B cell (primary cell): ENCODE results near the gene PARP16. TPM values are rescaled to one million over a fixed set of nuclear protein-coding genes. Genes with fewer than 3 reads are reported as not detected.

ENCODE experiments used
- ATAC-seq: fragments of 200-7000 bp; cut with Tn5 transposase; one replicate; pipeline ENCODE4 v1.10.0; 2021; ENCODE audit warnings: low read depth, mild to moderate bottlenecking, moderate number of reproducible peaks, moderate library complexity
- CTCF ChIA-PET: fragments of 350-600 bp; sonication (Branson Sonifier 250); formaldehyde crosslinking; loops from one replicate; lab custom pipeline; 2021; ENCODE audit warnings: antibody characterized with exemption, inconsistent platforms; lab: Charles Lee
- POLR2A ChIA-PET: fragments of 350-600 bp; sonication (Branson Sonifier 250); formaldehyde crosslinking; loops from one replicate; lab custom pipeline; 2021; ENCODE audit warnings: antibody characterized with exemption; lab: Charles Lee
- DNase-seq: peaks from one replicate; pipeline ENCODE4 v3.0.0; 2013
- H2AFZ ChIP-seq: 2 replicates; pipeline ENCODE4 v1.6.1; 2012; ENCODE audit warnings: mild to moderate bottlenecking, low read depth, low read length; ENCODE audit not compliant: insufficient read depth, poor library complexity, severe bottlenecking
- H3K27ac ChIP-seq, 2 donors: 1 replicate in 1 of 2; 2 replicates in 1 of 2; pipeline ENCODE4 v1.5.1; 2012 to 2013; ENCODE audit warnings: low read length in 2 of 2, mild to moderate bottlenecking in 2 of 2, moderate library complexity in 1 of 2
- H3K27me3 ChIP-seq, 4 experiments: fragments of 200-600 bp in 1 of 4; sonication (generic) in 1 of 4; replicated peaks in 1 of 4; 1 replicate in 2 of 4; 2 replicates in 2 of 4; pipeline versions ENCODE4 v1.6.1 to v1.7.0; 2013 to 2016; ENCODE audit warnings: low read length in 3 of 4, mild to moderate bottlenecking in 2 of 4, mixed read lengths in 1 of 4, moderate library complexity in 1 of 4; ENCODE audit not compliant: insufficient read depth in 4 of 4, control insufficient read depth in 3 of 4; ENCODE audit errors: control extremely low read depth in 1 of 4
- H3K36me3 ChIP-seq, 2 experiments: replicated peaks in 1 of 2; 1 replicate in 1 of 2; 2 replicates in 1 of 2; pipeline versions ENCODE4 v1.6.1 to v1.7.1; 2013; ENCODE audit warnings: low read length in 1 of 2; ENCODE audit not compliant: insufficient read depth in 2 of 2, control insufficient read depth in 1 of 2; ENCODE audit errors: control extremely low read depth in 1 of 2, extremely low read depth in 1 of 2
- H3K4me1 ChIP-seq, 2 donors: fragments of 200-600 bp in 1 of 2; sonication (generic) in 1 of 2; 1 replicate in 1 of 2; 2 replicates in 1 of 2; pipeline versions ENCODE4 v1.5.1 to v1.6.1; 2013 to 2017; ENCODE audit warnings: low read length in 2 of 2; ENCODE audit not compliant: control insufficient read depth in 2 of 2, insufficient read depth in 2 of 2
- H3K4me2 ChIP-seq: replicated peaks from 2 replicates; pipeline ENCODE3; 2012; ENCODE audit warnings: mild to moderate bottlenecking, low read depth, low read length; ENCODE audit not compliant: poor library complexity, severe bottlenecking
- H3K4me3 ChIP-seq, 5 experiments: fragments of 200-600 bp in 1 of 5; sonication (generic) in 1 of 5; 1 replicate in 3 of 5; 2 replicates in 2 of 5; pipeline versions ENCODE4 v1.5.1 to v1.7.0; 2011 to 2016; ENCODE audit warnings: low read length in 4 of 5, mild to moderate bottlenecking in 4 of 5, low read depth in 2 of 5, control low read depth in 1 of 5, moderate library complexity in 1 of 5; ENCODE audit not compliant: insufficient read depth in 1 of 5; ENCODE audit errors: control extremely low read depth in 1 of 5, extremely low read depth in 1 of 5
- H3K79me2 ChIP-seq: fragments of 200-600 bp; sonication (generic); one replicate; pipeline ENCODE4 v1.6.0; 2016; ENCODE audit warnings: low read length; ENCODE audit not compliant: control insufficient read depth, insufficient read depth
- H3K9ac ChIP-seq: fragments of 200-600 bp; sonication (generic); 2 replicates; pipeline ENCODE4 v1.6.1; 2017; ENCODE audit warnings: mild to moderate bottlenecking, low read length, moderate library complexity
- H3K9me3 ChIP-seq, 3 donors: one replicate each; pipeline versions ENCODE4 v1.6.1 to v1.7.1; 2013; ENCODE audit warnings: low read length in 2 of 3; ENCODE audit not compliant: control insufficient read depth in 2 of 3, insufficient read depth in 1 of 3; ENCODE audit errors: control extremely low read depth in 1 of 3
- H4K20me1 ChIP-seq: 2 replicates; pipeline ENCODE4 v1.6.0; 2012; ENCODE audit warnings: mild to moderate bottlenecking, low read length; ENCODE audit not compliant: insufficient read depth, control insufficient read depth, poor library complexity, severe bottlenecking
- H3K27ac Mint-ChIP-seq: one replicate; pipeline ENCODE4 v1.8.0; 2021; ENCODE audit warnings: mixed read lengths
- H3K27me3 Mint-ChIP-seq: one replicate; pipeline ENCODE4 v1.8.0; 2021; ENCODE audit warnings: mixed read lengths
- H3K4me1 Mint-ChIP-seq: one replicate; pipeline ENCODE4 v1.8.0; 2021; ENCODE audit warnings: mixed read lengths
- H3K4me3 Mint-ChIP-seq: one replicate; pipeline ENCODE4 v1.8.0; 2021; ENCODE audit warnings: mixed read lengths
- H3K9me3 Mint-ChIP-seq: one replicate; pipeline ENCODE4 v1.8.0; 2022; ENCODE audit warnings: mixed read lengths; ENCODE audit not compliant: insufficient read depth
- CTCF ChIP-seq: fragments of 200-600 bp; IDR thresholded peaks from one replicate; pipeline ENCODE4 v1.8.0; 2022; ENCODE audit warnings: antibody characterized with exemption, mild to moderate bottlenecking
- EZH2 ChIP-seq: IDR thresholded peaks from 2 replicates; pipeline ENCODE4 v1.6.1; 2012; ENCODE audit warnings: borderline replicate concordance, low read depth, mild to moderate bottlenecking, moderate library complexity, low read length; ENCODE audit not compliant: insufficient read depth, poor library complexity, severe bottlenecking
- WGBS: methylation state at CpG from one replicate; pipeline ENCODE4 v1.1.5; 2013; ENCODE audit warnings: missing lambda C conversion rate; ENCODE audit not compliant: insufficient coverage; 5-methylcytosine and 5-hydroxymethylcytosine counted together
- intact Hi-C: fragments of 100-400 bp; cut with micrococcal nuclease; formaldehyde crosslinking; loops from one replicate; pipeline ENCODE4 v1.10.0; 2022
- polyA plus RNA-seq: library from polyadenylated mRNA; depleted of rRNA; stranded (reverse); fragments of >200 nt; gene quantifications from 2 replicates; pipeline ENCODE4 v1.2.3, GENCODE V29; 2012
- total RNA-seq, 2 donors: library from RNA; stranded (reverse); fragments of 120-200 nt in 1 of 2; gene quantifications; 1 replicate in 1 of 2; 2 replicates in 1 of 2; pipeline versions ENCODE4 v1.2.3 to v1.2.4, GENCODE V29; 2013 to 2022

The PARP16 gene
- total and polyA plus RNA-seq, 2 donors (not counting 1 experiment from before 2014, with no cell fraction given), result 18.2 to 19.1 TPM

GRCh38 chr15:65277015-65277414, 9.7 kb downstream of the PARP16 start:
- no peaks in the 10 kb centered on the region for H3K9me3 ChIP-seq
- peaks cover 9% of the 10 kb centered on the region for H4K20me1 ChIP-seq
- H3K4me3 ChIP-seq, result no peak overlapping the region
- ChIA-PET POLR2A (interaction anchor here (0.9 kb wide), 1 partner anchor 23 kb away, joined by 3 read pairs; no protein-coding TSS in a partner anchor), CTCF (interaction anchor here (2.0 kb wide), 1 partner anchor 10 kb away, joined by 5 read pairs; the partner anchor contains the start of gene PARP16)
- Mint-ChIP-seq H3K4me3 (no peak overlapping the region), H3K27ac (no peak overlapping the region), H3K9me3 (no peaks in the 10 kb centered on the region), H3K4me1 (no peaks in the 10 kb centered on the region), H3K27me3 (no peaks in the 10 kb centered on the region)
- no peak for DNase-seq
- H3K27ac ChIP-seq, result no peak overlapping the region
- no peaks in the 10 kb centered on the region for H3K4me1 ChIP-seq
- no peaks in the 10 kb centered on the region for H3K27me3 ChIP-seq
- no peak overlapping the region for H3K4me2 ChIP-seq
- no peak for ATAC-seq
- no peak overlapping the region for H2AFZ ChIP-seq
- H3K36me3 ChIP-seq, result peaks cover 0 to 2% of the 10 kb centered on the region in 2 experiments
- no CpG with 5 or more reads among the region's 1 CpG for WGBS
- TF ChIP-seq EZH2 (no peak), CTCF (no peak)
- H3K79me2 ChIP-seq, result peaks cover 23% of the 10 kb centered on the region
- no peak overlapping the region for H3K9ac ChIP-seq
- intact Hi-C loops, result no loop called here

GRCh38 chr15:65275728-65276126, 11.0 kb downstream of the PARP16 start:
- ChIA-PET POLR2A (no interaction called here), CTCF (interaction anchor here (1.0 kb wide), 1 partner anchor 11 kb away, joined by 4 read pairs; no protein-coding TSS in a partner anchor)
- intact Hi-C loops, result no loop called here
- no peaks in the 10 kb centered on the region for H3K27me3 ChIP-seq
- no peak overlapping the region for H3K4me2 ChIP-seq
- no peaks in the 10 kb centered on the region for H3K9me3 ChIP-seq
- peaks cover 11% of the 10 kb centered on the region for H4K20me1 ChIP-seq
- Mint-ChIP-seq H3K4me3 (no peak overlapping the region), H3K4me1 (no peaks in the 10 kb centered on the region), H3K9me3 (no peaks in the 10 kb centered on the region), H3K27me3 (no peaks in the 10 kb centered on the region), H3K27ac (no peak overlapping the region)
- peaks cover 2 to 3% of the 10 kb centered on the region in 2 experiments for H3K36me3 ChIP-seq
- H3K79me2 ChIP-seq, result peaks cover 21% of the 10 kb centered on the region
- no peak overlapping the region for H2AFZ ChIP-seq
- H3K4me3 ChIP-seq, result no peak overlapping the region
- no peak for DNase-seq
- H3K27ac ChIP-seq, result no peak overlapping the region
- WGBS, result 96% methylated on average over 2 of the region's 2 CpGs
- H3K9ac ChIP-seq, result no peak overlapping the region
- no peaks in the 10 kb centered on the region for H3K4me1 ChIP-seq
- TF ChIP-seq CTCF (no peak), EZH2 (no peak)
- no peak for ATAC-seq
